ENCODE data around the gene LDLRAD2. TPM values are rescaled to one million over a fixed set of nuclear protein-coding genes. Genes with fewer than 3 reads are reported as not detected.

The LDLRAD2 gene
- total RNA-seq, 1 experiment from 2014 or later: not detected

DNA sequence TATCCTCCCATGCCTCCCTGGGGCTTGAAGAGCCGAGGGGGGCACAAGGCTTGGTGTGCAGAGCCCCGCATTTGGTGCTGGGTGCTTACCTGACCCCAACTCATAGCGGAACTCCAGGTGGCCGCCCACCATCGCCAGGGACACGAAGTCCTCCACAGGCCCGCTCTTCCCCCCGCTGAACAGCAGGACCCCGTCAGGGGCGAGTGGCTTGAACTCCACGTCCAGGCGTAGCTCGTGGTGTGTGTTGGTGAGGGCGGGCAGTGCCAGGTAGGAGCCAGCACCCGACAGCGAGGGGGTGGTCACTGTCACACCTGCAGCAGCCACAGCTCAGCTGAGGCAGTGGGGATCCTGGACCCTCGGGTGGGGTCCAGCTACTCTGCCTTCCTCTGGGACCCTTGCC, 17.2 kb downstream of the LDLRAD2 start:
- DNase-seq: no peak
- no peaks in the 10 kb centered on the region for H3K9me3 Mint-ChIP-seq (ENCODE audit: low read depth, unreplicated experiment)
- TF ChIP-seq, protein P1, sequence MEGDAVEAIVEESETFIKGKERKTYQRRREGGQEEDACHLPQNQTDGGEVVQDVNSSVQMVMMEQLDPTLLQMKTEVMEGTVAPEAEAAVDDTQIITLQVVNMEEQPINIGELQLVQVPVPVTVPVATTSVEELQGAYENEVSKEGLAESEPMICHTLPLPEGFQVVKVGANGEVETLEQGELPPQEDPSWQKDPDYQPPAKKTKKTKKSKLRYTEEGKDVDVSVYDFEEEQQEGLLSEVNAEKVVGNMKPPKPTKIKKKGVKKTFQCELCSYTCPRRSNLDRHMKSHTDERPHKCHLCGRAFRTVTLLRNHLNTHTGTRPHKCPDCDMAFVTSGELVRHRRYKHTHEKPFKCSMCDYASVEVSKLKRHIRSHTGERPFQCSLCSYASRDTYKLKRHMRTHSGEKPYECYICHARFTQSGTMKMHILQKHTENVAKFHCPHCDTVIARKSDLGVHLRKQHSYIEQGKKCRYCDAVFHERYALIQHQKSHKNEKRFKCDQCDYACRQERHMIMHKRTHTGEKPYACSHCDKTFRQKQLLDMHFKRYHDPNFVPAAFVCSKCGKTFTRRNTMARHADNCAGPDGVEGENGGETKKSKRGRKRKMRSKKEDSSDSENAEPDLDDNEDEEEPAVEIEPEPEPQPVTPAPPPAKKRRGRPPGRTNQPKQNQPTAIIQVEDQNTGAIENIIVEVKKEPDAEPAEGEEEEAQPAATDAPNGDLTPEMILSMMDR (IDR thresholded peaks at IDR 0.05; ENCODE audit: unreplicated experiment): no peak
- H3K36me3 Mint-ChIP-seq (ENCODE audit: insufficient read depth, unreplicated experiment): peaks cover 53% of the 10 kb centered on the region
- H3K27me3 Mint-ChIP-seq (ENCODE audit: unreplicated experiment): no peaks in the 10 kb centered on the region
- BruUV-seq (replicated peaks): no TSS peak
- CTCF ChIA-PET: no interaction called here
- no peak overlapping the region for H3K27ac Mint-ChIP-seq (ENCODE audit: unreplicated experiment)
- intact Hi-C loops (cut with micrococcal nuclease; ENCODE audit: unreplicated experiment): no loop called here
- H3K4me1 Mint-ChIP-seq (ENCODE audit: low read depth, unreplicated experiment): no peaks in the 10 kb centered on the region
- no peak overlapping the region for H3K4me3 Mint-ChIP-seq (ENCODE audit: low read depth, unreplicated experiment)

DNA sequence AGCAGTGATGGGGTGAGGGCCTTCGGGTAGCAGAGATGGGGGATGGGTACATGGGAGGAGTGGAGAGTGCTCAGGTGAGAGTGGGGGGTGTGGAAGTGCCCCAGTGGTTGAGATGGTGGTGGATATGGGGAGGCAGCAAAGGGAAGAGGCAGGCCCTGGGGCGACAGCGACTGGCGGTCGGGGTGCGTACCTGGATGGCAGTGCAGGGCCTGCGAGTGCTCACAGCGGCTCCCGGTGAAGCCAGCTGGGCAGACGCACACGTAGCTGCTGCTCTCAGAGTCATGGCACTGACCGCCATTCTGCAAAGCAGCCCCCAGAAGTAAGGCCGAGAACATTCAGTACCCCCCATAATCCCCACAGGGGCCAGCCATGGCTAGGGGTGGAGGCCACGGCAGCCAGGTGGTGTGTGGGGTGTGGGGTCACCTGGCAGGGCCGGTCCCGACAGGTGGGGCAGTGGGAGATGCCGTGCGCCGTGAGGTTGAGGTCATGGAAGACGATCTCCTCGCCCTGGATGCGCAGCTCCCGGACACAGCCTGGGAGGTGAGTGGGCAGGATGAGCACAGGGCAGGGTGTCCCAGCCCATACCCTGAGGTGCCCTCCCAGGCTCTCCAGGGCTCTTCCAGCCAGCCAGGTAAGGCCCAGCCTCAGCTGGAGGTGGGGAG, 18.9 kb downstream of the LDLRAD2 start:
- TF ChIP-seq, protein P1 (IDR thresholded peaks at IDR 0.05; ENCODE audit: unreplicated experiment): no peak
- H3K36me3 Mint-ChIP-seq (ENCODE audit: insufficient read depth, unreplicated experiment): peaks cover 64% of the 10 kb centered on the region

DNA sequence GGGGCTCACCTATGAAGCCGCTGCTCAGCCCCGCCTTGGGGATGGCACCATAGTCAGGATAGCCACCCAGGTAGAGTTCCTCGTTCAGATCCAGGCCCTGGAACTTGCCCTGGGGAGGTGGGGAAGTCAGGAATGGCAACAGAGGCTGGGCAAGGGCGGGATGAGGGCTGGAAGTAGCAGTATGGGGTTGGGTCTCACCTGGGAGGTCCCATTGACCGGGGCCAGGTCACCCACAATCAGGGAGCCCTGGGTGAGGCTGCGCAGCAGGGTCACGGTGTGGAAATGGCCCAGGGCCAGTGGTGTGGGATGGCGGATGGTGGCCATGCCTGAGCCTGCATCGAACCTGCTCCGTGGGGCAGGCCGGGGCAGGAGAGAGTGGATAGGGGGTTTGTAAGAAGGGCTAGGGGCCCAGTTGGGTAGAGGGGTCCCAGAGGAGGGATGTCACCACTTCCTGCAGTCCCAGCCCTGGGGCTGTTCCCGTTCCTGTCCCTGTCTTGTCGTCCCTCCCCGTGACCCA, 19.4 kb downstream of the LDLRAD2 start:
- no peak for DNase-seq
- BruUV-seq (replicated peaks): no TSS peak
- intact Hi-C loops (cut with micrococcal nuclease; ENCODE audit: unreplicated experiment): no loop called here
- H3K4me1 Mint-ChIP-seq (ENCODE audit: low read depth, unreplicated experiment): no peaks in the 10 kb centered on the region
- peaks cover 68% of the 10 kb centered on the region for H3K36me3 Mint-ChIP-seq (ENCODE audit: insufficient read depth, unreplicated experiment)
- no peak overlapping the region for H3K4me3 Mint-ChIP-seq (ENCODE audit: low read depth, unreplicated experiment)
- no peaks in the 10 kb centered on the region for H3K27me3 Mint-ChIP-seq (ENCODE audit: unreplicated experiment)
- TF ChIP-seq, protein P1 (IDR thresholded peaks at IDR 0.05; ENCODE audit: unreplicated experiment): no peak
- peaks cover 2% of the 10 kb centered on the region for H3K9me3 Mint-ChIP-seq (ENCODE audit: low read depth, unreplicated experiment)
- CTCF ChIA-PET: no interaction called here
- no peak overlapping the region for H3K27ac Mint-ChIP-seq (ENCODE audit: unreplicated experiment)

More for the DNA sequence above, 18.9 kb downstream of the LDLRAD2 start:
- intact Hi-C loops (cut with micrococcal nuclease; ENCODE audit: unreplicated experiment): no loop called here
- no peak overlapping the region for H3K4me3 Mint-ChIP-seq (ENCODE audit: low read depth, unreplicated experiment)
- no peak overlapping the region for H3K27ac Mint-ChIP-seq (ENCODE audit: unreplicated experiment)
- DNase-seq: no peak
- no peaks in the 10 kb centered on the region for H3K4me1 Mint-ChIP-seq (ENCODE audit: low read depth, unreplicated experiment)
- H3K27me3 Mint-ChIP-seq (ENCODE audit: unreplicated experiment): no peaks in the 10 kb centered on the region
- H3K9me3 Mint-ChIP-seq (ENCODE audit: low read depth, unreplicated experiment): peaks cover 2% of the 10 kb centered on the region
- no TSS peak for BruUV-seq (replicated peaks)
- CTCF ChIA-PET: no interaction called here

DNA sequence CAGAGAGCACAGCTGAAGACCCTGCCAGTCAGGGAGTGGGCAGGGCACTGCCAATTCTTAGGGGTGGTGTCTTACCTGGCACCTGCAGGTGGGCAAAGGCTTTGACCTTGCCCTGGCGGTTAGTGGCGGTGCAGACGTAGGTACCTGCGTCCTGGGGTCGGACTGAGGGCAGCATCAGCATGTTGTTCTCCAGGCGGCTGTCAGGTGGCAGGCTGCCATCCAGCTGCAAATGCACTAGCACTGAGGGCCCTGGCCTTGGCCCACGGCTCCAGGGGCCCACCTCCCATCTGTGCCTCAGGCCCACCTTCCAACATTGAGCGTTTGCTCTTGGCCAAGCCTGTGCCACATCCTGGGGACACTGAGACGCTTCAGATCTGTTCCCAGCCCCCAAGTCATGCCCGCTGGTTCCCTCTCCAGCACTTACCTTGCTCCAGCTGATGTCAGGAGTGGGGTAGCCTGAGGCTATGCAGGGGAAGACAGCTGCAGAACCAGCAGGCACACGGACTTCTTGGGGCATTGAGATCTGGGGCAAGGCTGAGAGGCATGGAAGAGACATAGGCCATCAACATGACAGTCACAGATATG, 21.4 kb downstream of the LDLRAD2 start:
- peaks cover 2% of the 10 kb centered on the region for H3K9me3 Mint-ChIP-seq (ENCODE audit: low read depth, unreplicated experiment)
- intact Hi-C loops (cut with micrococcal nuclease; ENCODE audit: unreplicated experiment): no loop called here
- no peak overlapping the region for H3K4me3 Mint-ChIP-seq (ENCODE audit: low read depth, unreplicated experiment)
- no peak overlapping the region for H3K27ac Mint-ChIP-seq (ENCODE audit: unreplicated experiment)
- CTCF ChIA-PET: no interaction called here
- H3K4me1 Mint-ChIP-seq (ENCODE audit: low read depth, unreplicated experiment): no peaks in the 10 kb centered on the region
- no TSS peak for BruUV-seq (replicated peaks)
- peaks cover 75% of the 10 kb centered on the region for H3K36me3 Mint-ChIP-seq (ENCODE audit: insufficient read depth, unreplicated experiment)
- TF ChIP-seq, protein P1 (IDR thresholded peaks at IDR 0.05; ENCODE audit: unreplicated experiment): no peak
- no peaks in the 10 kb centered on the region for H3K27me3 Mint-ChIP-seq (ENCODE audit: unreplicated experiment)
- DNase-seq: no peak

All from Calu3 (cell line).